HG03025 (cell line): ENCODE results near the gene VANGL1.

Experiments
- ATAC-seq: cut with Tn5 transposase; IDR thresholded peaks from one replicate; pipeline ENCODE4 v1.9.1; 2021; ENCODE audit warnings: mild to moderate bottlenecking, moderate library complexity; ENCODE audit not compliant: unreplicated experiment, low FRiP score

Gene VANGL1

GRCh38 chr1:115666206-115666605 lies 24.4 kb downstream of the VANGL1 start:
- no peak for ATAC-seq

DNA sequence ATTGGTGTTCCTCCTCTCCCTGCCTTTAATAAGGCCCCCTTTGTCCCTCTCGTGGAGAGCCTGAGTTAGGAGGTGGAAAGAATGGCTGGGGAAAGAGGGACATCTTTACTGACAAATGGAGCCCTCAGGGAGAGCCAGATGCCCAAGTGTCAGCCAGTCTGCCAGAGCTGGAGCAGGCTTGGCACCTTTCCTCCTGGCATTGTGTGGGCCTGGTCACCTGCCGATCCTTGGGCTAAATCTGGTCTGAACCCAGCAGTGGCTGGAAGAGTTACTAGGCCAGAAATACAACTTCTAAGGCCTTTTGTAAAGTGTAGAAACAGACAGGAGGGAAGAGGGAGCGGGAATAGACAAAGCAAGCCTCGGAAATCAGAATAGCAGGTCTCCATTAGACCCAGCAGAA lies 24.9 kb downstream of the VANGL1 start:
- ATAC-seq: no peak

DNA sequence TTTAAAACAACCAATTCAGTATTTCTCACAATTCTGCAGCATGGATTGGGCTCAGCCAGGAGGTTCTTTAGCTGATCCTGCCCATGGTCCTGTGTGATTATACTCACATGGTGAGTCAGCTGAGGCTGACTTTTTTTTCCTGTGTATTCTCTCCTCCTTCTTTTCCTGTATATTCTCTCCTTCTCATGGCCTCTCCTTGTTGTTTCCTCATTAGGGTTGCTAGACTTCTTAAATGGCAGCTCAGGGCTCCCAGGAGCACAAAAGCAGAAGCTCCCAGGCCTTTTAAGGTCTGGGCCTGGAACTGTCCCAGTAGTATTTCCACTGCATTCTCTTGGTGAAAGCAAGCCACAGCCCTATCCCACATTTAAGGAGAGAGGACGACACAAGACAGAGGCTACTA lies 26.8 kb downstream of the VANGL1 start:
- ATAC-seq: no peak

DNA sequence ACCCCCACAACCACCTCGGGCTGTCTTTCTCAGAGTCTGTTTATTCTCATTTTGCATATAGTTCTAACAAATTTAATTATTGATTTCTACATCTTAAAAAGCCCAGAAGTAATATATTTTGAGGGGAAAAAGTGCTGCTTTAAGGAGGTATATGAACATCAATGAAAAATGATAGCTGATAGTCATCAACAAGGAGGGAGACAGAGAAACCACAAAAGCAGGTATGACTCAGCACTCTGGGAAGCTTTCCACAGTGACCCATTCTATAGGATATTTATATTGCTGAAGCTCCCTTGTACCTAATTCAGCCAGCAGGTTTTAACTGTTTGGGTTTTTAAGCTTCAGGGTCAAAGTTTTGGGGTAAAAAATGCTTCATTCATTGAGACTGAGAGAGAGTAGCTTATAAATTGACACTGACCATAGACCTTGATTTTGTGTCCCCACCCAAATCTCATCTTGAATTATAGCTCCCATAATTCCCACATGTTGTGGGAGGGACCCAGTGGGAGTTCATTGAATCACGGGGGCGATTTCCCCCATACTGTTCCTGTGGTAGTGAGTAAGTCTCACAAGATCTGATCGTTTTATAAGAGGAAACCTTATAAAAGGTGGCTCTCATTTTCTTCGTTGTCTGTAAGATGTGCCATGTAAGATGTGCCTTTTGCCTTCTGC lies 27.4 kb downstream of the VANGL1 start:
- no peak for ATAC-seq

- ATAC-seq: no peak
These were observed 28.1 kb downstream of the VANGL1 start for GRCh38 chr1:115669886-115670285.

DNA sequence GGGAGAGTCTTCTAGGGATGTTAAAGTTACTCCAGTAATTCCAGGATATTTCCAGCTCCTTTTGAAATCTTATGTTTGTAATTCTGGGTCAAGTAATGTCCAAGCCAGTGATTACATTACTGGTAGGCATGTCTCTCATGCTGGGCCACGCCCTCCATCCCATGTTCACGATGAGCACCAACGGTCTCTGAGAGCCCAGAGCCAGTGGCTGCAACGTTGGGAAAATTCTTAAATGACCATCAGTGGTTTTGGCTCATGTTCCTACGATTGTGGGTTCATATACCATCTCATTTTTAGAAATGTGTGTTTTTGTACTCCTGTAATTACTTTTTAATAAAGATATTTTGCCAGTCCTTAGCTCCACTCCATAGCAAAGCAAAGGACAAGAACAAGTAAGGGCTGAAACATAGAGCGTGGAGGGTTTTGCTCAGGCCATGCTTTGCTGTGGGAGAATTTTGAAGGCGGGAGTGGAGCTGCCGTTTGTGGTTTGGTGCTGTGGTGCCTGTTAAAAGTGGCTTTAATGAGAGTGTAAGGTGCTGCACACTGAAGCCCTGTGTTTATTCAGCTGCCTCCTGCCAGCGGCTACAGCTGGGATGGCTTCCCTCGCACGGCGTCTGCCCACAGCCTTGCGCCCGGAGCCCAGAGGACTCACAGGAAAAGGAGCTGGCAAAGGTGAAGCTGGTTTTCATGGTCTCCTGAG lies 28.9 kb downstream of the VANGL1 start:
- ATAC-seq: no peak

DNA sequence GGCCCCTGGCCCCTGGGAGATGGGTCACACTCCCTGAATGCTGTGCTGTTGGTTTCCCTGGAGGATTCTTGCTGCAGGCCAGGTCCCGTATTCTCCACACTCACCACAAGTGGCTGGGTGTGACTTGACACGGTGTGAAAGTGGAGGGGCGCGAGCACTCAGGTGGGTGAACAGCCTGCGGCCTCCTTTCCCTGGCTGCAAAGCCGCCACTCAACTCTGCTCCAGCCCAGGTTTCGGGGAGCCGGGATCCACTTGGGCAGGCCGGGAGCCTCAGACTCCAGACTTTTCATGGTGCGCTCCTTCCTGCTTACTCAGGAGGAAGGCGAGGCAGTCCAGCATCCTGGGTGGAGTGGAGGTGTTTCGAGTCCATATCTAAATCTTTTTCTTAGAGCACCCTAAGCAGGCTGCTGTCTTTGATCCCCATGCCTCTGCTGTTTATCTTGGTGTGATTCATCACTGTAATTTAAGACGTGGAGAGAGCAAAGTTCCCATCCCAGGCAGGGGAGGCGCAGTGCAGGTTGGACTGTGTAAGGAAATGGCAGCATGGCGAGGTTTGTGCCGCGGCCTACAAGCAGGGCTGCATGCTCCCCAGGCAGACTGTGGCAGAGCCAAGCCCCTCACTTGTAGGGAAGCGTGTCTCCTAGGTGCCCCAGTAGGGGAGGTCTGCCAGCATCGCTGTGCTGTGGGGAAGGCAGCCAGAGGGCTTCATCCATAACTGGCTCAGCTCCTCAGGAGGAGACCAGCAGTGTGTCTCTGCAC lies 29.6 kb downstream of the VANGL1 start:
- no peak for ATAC-seq

GRCh38 chr1:115672224-115673009 lies 30.6 kb downstream of the VANGL1 start:
- ATAC-seq: no peak

DNA sequence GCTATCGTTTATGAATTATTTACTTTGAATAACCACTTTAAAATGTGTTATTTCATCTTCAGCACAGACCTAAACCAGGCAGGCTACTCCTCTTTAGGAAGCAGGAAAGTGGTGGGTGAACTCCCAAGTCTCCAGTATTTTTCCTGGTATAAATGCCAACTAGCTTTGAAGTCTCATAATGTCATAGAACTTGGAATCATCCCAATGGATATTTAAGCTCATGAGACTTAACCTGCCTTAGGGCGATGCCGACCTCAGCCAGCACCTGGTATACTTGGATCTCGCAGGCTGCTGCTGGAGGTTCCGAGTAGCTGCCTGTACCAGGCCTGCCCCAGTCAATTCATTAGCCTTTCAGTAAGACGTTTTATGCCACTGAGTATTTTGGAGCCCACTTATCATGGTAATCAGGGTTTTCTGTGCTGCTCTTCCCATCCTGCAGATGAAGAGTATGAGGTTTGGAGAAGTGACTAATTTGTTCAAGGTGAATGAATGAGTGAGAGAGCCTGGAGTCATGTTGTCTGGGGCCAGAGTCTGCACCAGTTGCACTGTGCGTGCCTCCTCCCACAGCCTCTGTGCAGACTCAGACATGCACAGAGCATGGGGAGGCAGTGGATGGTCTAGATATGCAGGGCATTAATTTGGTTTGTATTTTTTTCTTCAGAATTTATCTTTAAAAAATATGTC lies 34.9 kb downstream of the VANGL1 start:
- ATAC-seq: no peak

DNA sequence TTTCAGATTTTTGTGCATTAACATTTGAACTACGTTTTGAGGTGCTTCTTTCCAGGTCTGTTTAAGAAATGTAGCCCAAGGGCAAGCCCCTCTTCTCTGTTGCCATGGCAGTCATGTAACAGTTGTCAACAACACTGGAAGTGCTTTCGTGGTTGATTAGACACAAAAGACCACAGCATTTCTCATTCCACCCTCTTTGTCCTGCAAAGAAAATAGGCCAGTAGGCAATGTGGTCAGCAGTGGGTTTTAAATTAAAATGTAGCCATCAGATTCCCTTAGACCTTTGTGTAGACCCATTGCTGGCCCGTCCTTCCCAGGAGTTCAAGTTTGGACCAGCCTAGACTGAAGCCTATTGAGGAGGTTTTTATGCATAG lies 35.4 kb downstream of the VANGL1 start:
- no peak for ATAC-seq

GRCh38 chr1:115677565-115677964 lies 35.8 kb downstream of the VANGL1 start:
- no peak for ATAC-seq

GRCh38 chr1:115678141-115678540 lies 36.4 kb downstream of the VANGL1 start:
- ATAC-seq: no peak

GRCh38 chr1:115679141-115679611 lies 37.4 kb downstream of the VANGL1 start:
- ATAC-seq: no peak

DNA sequence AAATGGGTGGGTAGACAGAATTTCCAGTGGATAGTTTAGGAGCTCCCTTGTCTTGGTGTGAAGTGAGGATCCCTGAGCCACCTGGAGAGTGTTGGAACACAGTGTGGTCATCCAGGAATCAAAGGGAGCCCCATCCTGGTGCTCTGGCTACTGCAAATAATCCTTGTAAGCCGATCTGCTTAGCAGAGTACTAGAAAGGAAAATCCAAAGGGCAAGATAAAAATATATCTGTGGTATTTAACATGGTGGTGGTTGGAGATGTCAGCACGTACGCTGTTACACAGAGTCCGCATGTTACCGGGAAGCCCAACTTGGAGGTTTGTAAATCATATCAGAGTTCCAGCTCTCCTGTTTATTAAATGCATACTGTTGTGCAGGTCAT lies 39.0 kb downstream of the VANGL1 start:
- no peak for ATAC-seq

DNA sequence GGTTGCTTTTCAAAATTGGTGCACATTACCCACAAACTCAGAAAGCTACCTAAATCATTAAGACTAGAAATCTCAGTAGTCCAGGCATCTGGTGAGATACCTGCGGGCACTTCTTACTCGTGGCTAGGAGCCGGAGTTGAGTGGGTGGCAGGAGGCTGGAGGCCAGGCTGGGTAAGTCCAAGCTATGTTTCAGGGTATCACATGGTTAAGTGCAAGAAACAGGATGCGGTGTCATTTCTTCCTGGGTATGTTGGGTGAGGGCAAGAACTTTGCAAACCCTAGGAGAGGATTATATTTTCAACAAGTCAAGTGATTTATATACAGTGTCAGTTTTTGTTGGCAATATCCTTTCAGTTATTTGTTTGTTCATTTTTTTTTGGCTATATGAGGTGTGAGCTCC lies 41.0 kb downstream of the VANGL1 start:
- ATAC-seq: no peak

- no peak for ATAC-seq
These were observed 43.4 kb downstream of the VANGL1 start for GRCh38 chr1:115685029-115685705.

- ATAC-seq: no peak
These were observed 46.0 kb downstream of the VANGL1 start for GRCh38 chr1:115687744-115688143.

GRCh38 chr1:115690972-115691371 lies 49.2 kb downstream of the VANGL1 start:
- ATAC-seq: no peak

- no peak for ATAC-seq
These were observed 50.5 kb downstream of the VANGL1 start for GRCh38 chr1:115692224-115692623.

- ATAC-seq: no peak
These were observed 53.0 kb downstream of the VANGL1 start for GRCh38 chr1:115694805-115695204.
